GM18907 (cell line): Measurements from ENCODE around the gene PPP1R7.

Source experiments
- ATAC-seq: cut with Tn5 transposase; IDR thresholded peaks from one replicate; pipeline ENCODE4 v1.9.1; 2021; ENCODE audit warnings: mild to moderate bottlenecking, moderate library complexity; ENCODE audit not compliant: unreplicated experiment

The PPP1R7 gene

GRCh38 chr2:241160318-241160717 is 10.1 kb downstream of the PPP1R7 start:
- no peak for ATAC-seq

GRCh38 chr2:241161646-241162281 is 11.5 kb downstream of the PPP1R7 start:
- ATAC-seq, result no peak

- ATAC-seq, result no peak
These were observed 13.4 kb downstream of the PPP1R7 start for GRCh38 chr2:241163601-241164118.

GRCh38 chr2:241168366-241168765 is 18.1 kb downstream of the PPP1R7 start:
- ATAC-seq, result no peak

- ATAC-seq, result no peak
These were observed 23.3 kb downstream of the PPP1R7 start for GRCh38 chr2:241173557-241173956.

GRCh38 chr2:241177526-241178334 is 27.5 kb downstream of the PPP1R7 start:
- no peak for ATAC-seq

GRCh38 chr2:241178961-241179360 is 28.7 kb downstream of the PPP1R7 start:
- ATAC-seq, result no peak

GRCh38 chr2:241179899-241180298 is 29.6 kb downstream of the PPP1R7 start:
- no peak for ATAC-seq

GRCh38 chr2:241180495-241180894 is 30.2 kb downstream of the PPP1R7 start:
- ATAC-seq, result no peak

- ATAC-seq, result no peak
These were observed 31.9 kb downstream of the PPP1R7 start for GRCh38 chr2:241182126-241182525.

- no peak for ATAC-seq
These were observed 32.4 kb downstream of the PPP1R7 start for GRCh38 chr2:241182531-241183133.

GRCh38 chr2:241183221-241183620 is 33.0 kb downstream of the PPP1R7 start:
- no peak for ATAC-seq

- no peak for ATAC-seq
These were observed 34.6 kb downstream of the PPP1R7 start for GRCh38 chr2:241184901-241185300.

GRCh38 chr2:241185961-241186360 is 35.7 kb downstream of the PPP1R7 start:
- ATAC-seq, result no peak

- no peak for ATAC-seq
These were observed 37.0 kb downstream of the PPP1R7 start for GRCh38 chr2:241187101-241187917.

- no peak for ATAC-seq
These were observed 37.6 kb downstream of the PPP1R7 start for GRCh38 chr2:241187918-241188234.

GRCh38 chr2:241188361-241189092 is 38.3 kb downstream of the PPP1R7 start, which contains the start of gene ANO7:
Gene ANO7, plus strand, starts transcription at chr2:241188677. Its CDS starts 1,387 bp downstream, at chr2:241190064.
- ATAC-seq, result no peak

GRCh38 chr2:241189093-241189855 is 39.0 kb downstream of the PPP1R7 start:
- ATAC-seq, result no peak

- ATAC-seq, result no peak
These were observed 39.6 kb downstream of the PPP1R7 start for GRCh38 chr2:241189856-241190201.
